ENCODE measurements around the gene TMEM80.

The TMEM80 gene

DNA sequence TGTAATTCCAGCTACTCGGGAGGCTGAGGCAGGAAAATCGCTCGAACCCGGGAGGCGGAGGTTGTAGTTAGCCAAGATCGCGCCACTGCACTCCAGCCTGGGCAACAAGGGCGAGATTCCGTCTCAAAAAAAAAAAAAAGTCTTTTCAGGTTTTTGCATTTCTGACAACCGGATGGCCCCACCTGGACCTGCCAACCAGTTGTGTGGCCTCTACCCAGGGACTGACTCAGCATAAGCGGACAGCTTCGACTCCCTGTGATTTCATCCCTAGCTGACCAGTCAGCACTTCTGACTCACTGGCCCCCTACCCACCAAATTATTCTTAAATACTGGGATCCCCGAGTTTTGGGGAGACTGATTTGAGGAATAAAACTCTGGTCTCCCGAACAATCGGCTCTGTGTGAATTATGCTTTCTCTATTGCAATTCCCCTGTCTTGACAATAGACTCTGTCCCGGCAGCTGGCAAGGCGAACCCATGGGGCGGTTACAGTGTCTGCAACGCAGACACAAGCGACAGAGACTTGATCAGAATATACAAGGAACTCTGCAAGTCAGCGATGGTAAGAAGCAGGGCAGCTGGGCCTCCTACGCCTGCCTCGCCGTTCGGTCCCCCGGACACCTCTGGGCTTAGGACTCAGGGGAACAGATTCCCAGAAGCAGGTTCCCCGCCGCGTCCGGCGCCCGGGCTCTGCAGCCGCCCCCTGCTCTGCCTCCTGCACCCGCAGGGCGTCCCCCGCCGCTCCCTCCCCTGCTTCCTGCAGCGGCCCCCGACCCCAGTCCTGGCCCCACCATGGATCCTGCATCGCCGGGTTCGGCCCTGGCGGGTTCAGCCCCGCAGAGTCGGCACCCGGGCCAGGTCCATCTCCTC lies 50.9 kb downstream of the TMEM80 start:
- DNase-seq = peak in 10 of 14 donors; percentile 21 to 78 (median 67)

DNA sequence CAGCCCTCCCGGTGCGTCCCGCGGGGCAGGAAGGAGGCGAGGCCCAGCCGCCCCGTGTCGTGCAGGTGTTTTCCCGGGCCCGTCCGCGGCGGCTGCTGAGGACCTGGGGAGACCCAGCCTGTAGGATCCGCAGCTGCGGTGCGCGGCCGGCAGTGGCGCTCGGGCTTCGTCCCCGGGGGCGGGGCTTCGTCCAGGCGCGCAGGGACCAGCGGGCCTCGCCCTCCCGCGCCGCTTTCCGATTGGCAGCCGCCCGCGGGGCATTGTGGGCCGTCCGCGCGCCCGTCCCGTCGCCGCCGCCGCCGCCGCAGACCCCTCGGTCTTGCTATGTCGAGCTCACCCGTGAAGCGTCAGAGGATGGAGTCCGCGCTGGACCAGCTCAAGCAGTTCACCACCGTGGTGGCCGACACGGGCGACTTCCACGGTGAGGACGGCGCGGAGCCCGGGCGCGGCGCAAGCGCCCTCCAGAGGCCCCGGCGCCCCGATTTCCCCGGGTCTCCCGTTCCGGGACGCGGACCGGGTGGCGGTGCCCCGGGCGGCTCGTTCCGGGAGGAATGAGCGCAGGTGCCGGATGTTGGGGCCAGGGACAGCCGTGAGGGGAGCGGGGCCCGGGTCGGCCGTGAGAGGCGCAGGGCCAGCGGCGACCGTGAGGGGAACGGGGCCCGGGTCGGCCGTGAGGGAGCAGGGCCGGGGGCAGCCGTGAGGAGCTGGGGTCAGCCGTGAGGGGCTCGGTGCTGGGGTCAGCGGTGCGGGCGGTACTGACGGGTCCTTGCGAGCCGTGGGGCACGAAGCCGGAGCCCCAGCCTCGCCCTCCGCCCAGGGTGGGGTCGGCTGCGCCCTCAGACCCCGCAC lies 51.8 kb downstream of the TMEM80 start, which contains the start of gene TALDO1:
Gene TALDO1, plus strand, starts transcription at position 307 of the 849 bp plus-strand sequence. Its CDS starts 18 bp downstream, at position 325.
- peak in 13 of 14 donors; percentile 70 to 93 (median 84) for DNase-seq

DNA sequence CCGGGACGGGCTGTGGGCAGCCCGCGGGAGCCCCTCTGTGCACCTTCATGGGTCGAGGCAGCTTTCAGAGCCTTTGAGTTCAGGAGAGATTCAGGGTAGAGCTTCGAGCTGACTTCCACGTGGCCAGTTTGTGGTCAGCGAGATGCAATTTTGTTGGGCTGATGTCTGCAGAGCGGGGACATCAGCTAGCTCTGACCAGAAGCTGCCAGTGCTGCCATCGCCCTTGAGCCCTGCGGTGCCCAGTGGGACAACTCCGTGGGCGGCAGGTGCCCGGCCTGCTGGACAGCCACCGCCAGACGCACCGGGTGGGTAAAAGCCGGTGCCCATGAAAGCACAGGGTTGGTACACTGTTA lies 52.4 kb downstream of the TMEM80 start:
- DNase-seq = peak in 2 of 14 donors; percentile 30 to 34

DNA sequence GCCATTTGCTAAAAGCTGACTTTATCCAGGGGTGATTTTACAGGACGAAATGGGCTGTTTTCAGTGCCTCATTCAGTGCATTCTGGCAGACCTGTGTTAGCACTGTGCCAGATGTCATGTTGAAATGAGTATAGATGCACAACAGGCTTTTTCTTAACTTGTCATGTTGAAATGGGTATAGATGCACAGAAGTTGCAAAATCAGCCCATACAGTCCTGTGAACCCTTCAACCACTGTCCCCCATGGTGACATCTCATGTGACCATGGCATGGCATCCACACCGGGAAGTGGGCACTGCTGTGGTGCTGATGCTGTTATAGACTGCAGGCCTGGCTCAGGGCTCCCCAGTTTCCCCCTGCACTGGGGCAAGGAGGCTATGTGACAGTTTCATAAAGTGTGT lies 54.1 kb downstream of the TMEM80 start:
- no peak for DNase-seq
